HL-60 (cell line): ENCODE data around the gene RPAP3.

ENCODE experiments used
- DNase-seq, 2 experiments: peaks; one replicate each; pipeline ENCODE4 v3.0.0-alpha.2; 2010 to 2020; ENCODE audit warnings: low read depth in 1 of 2, low spot score in 1 of 2
- H3K27ac ChIP-seq: fragments of 250-450 bp; sonication (Bioruptor Pico); replicated peaks from 2 replicates; pipeline ENCODE4 v1.5.1; 2020; ENCODE audit warnings: mild to moderate bottlenecking, moderate library complexity
- H3K27me3 ChIP-seq: fragments of 250-450 bp; sonication (Bioruptor Pico); 2 replicates; pipeline ENCODE4 v1.5.1; 2021; ENCODE audit warnings: mild to moderate bottlenecking, moderate library complexity; ENCODE audit not compliant: insufficient read depth, poor library complexity, severe bottlenecking
- H3K4me3 ChIP-seq: replicated peaks from 2 replicates; pipeline ENCODE4 v1.5.1; 2011; ENCODE audit warnings: mild to moderate bottlenecking, control low read depth, low read length; ENCODE audit not compliant: insufficient read depth
- GABPA ChIP-seq: IDR thresholded peaks from 2 replicates; pipeline ENCODE4 v1.6.1; 2012; ENCODE audit warnings: low read depth
- POLR2AphosphoS5 ChIP-seq: IDR thresholded peaks from 2 replicates; pipeline ENCODE4 v1.6.1; 2012; ENCODE audit warnings: low read depth
- SPI1 ChIP-seq: IDR thresholded peaks from 2 replicates; pipeline ENCODE4 v1.6.1; 2012; ENCODE audit warnings: low read depth, mild to moderate bottlenecking, borderline replicate concordance
- TF ChIP-seq, protein P1 (sequence below): IDR thresholded peaks from one replicate; pipeline ENCODE4 v1.5.1; 2011; ENCODE audit warnings: low read length, control low read depth, inconsistent platforms; ENCODE audit not compliant: insufficient read depth
- TF ChIP-seq, protein P2 (sequence below): IDR thresholded peaks from 2 replicates; pipeline ENCODE4 v1.6.1; 2012; ENCODE audit warnings: low read depth; ENCODE audit not compliant: insufficient replicate concordance

RPAP3 gene

GRCh38 chr12:47736877-47737676, 31.2 kb upstream of the RPAP3 start:
- DNase-seq, result no peak
- Histone ChIP-seq H3K27me3 (no peaks in the 10 kb centered on the region), H3K4me3 (no peak overlapping the region), H3K27ac (no peak overlapping the region)
- no peak for TF ChIP-seq POLR2AphosphoS5

DNA sequence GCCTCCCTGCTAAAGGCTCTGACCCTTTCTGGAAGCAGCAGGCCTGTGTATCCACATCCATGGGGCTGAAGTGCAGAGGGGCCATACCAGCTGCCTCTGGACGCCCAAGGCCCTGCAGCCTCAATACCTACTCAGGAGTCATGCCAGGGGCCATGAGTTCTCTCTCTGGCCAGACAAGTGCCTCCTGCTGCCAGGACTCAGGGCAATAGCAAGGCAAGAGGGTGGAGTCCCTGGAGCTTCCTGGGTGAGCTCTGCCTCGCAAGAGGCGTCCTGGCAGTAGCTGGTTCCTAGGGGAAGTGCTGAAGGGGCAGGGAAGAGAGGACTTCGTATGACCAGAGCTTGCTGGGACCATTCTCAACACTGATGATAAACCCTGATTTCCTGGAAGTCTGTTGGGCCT, 30.4 kb upstream of the RPAP3 start:
- Histone ChIP-seq H3K27me3 (no peaks in the 10 kb centered on the region), H3K4me3 (no peak overlapping the region), H3K27ac (no peak overlapping the region)
- no peak for DNase-seq
- no peak for TF ChIP-seq GABPA
- TF ChIP-seq SPI1, result no peak
- TF ChIP-seq, protein P1, sequence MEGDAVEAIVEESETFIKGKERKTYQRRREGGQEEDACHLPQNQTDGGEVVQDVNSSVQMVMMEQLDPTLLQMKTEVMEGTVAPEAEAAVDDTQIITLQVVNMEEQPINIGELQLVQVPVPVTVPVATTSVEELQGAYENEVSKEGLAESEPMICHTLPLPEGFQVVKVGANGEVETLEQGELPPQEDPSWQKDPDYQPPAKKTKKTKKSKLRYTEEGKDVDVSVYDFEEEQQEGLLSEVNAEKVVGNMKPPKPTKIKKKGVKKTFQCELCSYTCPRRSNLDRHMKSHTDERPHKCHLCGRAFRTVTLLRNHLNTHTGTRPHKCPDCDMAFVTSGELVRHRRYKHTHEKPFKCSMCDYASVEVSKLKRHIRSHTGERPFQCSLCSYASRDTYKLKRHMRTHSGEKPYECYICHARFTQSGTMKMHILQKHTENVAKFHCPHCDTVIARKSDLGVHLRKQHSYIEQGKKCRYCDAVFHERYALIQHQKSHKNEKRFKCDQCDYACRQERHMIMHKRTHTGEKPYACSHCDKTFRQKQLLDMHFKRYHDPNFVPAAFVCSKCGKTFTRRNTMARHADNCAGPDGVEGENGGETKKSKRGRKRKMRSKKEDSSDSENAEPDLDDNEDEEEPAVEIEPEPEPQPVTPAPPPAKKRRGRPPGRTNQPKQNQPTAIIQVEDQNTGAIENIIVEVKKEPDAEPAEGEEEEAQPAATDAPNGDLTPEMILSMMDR, result no peak

GRCh38 chr12:47735649-47736048, 29.8 kb upstream of the RPAP3 start:
- DNase-seq, result no peak
- Histone ChIP-seq H3K4me3 (no peak overlapping the region), H3K27ac (no peak overlapping the region), H3K27me3 (no peaks in the 10 kb centered on the region)
- TF ChIP-seq, protein P1, result no peak
- TF ChIP-seq GABPA (no peak), SPI1 (no peak), POLR2AphosphoS5 (no peak)
- TF ChIP-seq, protein P2, sequence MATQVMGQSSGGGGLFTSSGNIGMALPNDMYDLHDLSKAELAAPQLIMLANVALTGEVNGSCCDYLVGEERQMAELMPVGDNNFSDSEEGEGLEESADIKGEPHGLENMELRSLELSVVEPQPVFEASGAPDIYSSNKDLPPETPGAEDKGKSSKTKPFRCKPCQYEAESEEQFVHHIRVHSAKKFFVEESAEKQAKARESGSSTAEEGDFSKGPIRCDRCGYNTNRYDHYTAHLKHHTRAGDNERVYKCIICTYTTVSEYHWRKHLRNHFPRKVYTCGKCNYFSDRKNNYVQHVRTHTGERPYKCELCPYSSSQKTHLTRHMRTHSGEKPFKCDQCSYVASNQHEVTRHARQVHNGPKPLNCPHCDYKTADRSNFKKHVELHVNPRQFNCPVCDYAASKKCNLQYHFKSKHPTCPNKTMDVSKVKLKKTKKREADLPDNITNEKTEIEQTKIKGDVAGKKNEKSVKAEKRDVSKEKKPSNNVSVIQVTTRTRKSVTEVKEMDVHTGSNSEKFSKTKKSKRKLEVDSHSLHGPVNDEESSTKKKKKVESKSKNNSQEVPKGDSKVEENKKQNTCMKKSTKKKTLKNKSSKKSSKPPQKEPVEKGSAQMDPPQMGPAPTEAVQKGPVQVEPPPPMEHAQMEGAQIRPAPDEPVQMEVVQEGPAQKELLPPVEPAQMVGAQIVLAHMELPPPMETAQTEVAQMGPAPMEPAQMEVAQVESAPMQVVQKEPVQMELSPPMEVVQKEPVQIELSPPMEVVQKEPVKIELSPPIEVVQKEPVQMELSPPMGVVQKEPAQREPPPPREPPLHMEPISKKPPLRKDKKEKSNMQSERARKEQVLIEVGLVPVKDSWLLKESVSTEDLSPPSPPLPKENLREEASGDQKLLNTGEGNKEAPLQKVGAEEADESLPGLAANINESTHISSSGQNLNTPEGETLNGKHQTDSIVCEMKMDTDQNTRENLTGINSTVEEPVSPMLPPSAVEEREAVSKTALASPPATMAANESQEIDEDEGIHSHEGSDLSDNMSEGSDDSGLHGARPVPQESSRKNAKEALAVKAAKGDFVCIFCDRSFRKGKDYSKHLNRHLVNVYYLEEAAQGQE, result no peak

- TF ChIP-seq, protein P2, result no peak
- TF ChIP-seq GABPA (no peak), POLR2AphosphoS5 (no peak), SPI1 (no peak)
- TF ChIP-seq, protein P1, result no peak
- no peak for DNase-seq
- Histone ChIP-seq H3K4me3 (no peak overlapping the region), H3K27me3 (no peaks in the 10 kb centered on the region), H3K27ac (no peak overlapping the region)
Measured at GRCh38 chr12:47734725-47735480, 29.1 kb upstream of the RPAP3 start.
